Gastrocnemius medialis (tissue), 4 donors: ENCODE results near the gene NBEA. TPM values are rescaled to one million over a fixed set of nuclear protein-coding genes. Genes with fewer than 3 reads are reported as not detected.

ENCODE experiments used
- ATAC-seq, 2 donors: fragments of 150-250 bp; one replicate each; pipeline ENCODE4 v1.9.1; 2016
- DNase-seq, 2 donors: peaks; one replicate each; pipeline ENCODE4 v3.0.0-alpha.2; 2019
- H3K27ac ChIP-seq, 4 donors: fragments of 200-600 bp; sonication (generic); 1 replicate in 1 of 4; 2 replicates in 3 of 4; pipeline ENCODE4 v1.5.1; 2016 to 2018; ENCODE audit warnings: mild to moderate bottlenecking in 2 of 4, moderate library complexity in 1 of 4
- H3K27me3 ChIP-seq, 3 donors: fragments of 200-600 bp; sonication (generic) in 2 of 3; 1 replicate in 1 of 3; 2 replicates in 2 of 3; pipeline versions ENCODE4 v1.5.1 to v1.6.0; 2016 to 2019; ENCODE audit warnings: mild to moderate bottlenecking in 1 of 3, moderate library complexity in 1 of 3
- H3K36me3 ChIP-seq, 2 donors: fragments of 200-600 bp; sonication (generic) in 1 of 2; one replicate each; pipeline ENCODE4 v1.5.1; 2017 to 2018
- H3K4me1 ChIP-seq, 2 donors: fragments of 200-600 bp; sonication (generic) in 1 of 2; one replicate each; pipeline ENCODE4 v1.5.1; 2016 to 2017; ENCODE audit warnings: mild to moderate bottlenecking in 2 of 2
- H3K4me3 ChIP-seq, 4 donors: fragments of 200-600 bp; sonication (generic) in 3 of 4; 1 replicate in 1 of 4; 2 replicates in 3 of 4; pipeline ENCODE4 v1.5.1; 2016 to 2019; ENCODE audit warnings: mild to moderate bottlenecking in 2 of 4
- H3K9me3 ChIP-seq, 3 donors: fragments of 200-600 bp; sonication (generic) in 2 of 3; 1 replicate in 1 of 3; 2 replicates in 2 of 3; pipeline ENCODE4 v1.5.1; 2016 to 2019
- CTCF ChIP-seq, 5 experiments: fragments of 450-650 bp in 3 of 5; fragments of 200-600 bp in 2 of 5; sonication (generic) in 2 of 5; IDR thresholded peaks in 4 of 5; conservative IDR thresholded peaks in 1 of 5; 1 replicate in 4 of 5; 2 replicates in 1 of 5; pipeline ENCODE4 v1.5.1; 2016 to 2019; ENCODE audit warnings: antibody characterized with exemption in 5 of 5, mild to moderate bottlenecking in 3 of 5, moderate library complexity in 3 of 5
- POLR2A ChIP-seq, 2 donors: fragments of 450-650 bp; IDR thresholded peaks; one replicate each; pipeline ENCODE4 v1.6.1; 2017; ENCODE audit warnings: antibody characterized with exemption in 2 of 2, mild to moderate bottlenecking in 2 of 2, moderate library complexity in 2 of 2
- in situ Hi-C, 4 donors: fragments of 200-750 bp; cut with MboI; loops; one replicate each; pipeline versions ENCODE4 v1.15.0 to v1.8.0; 2017; ENCODE audit warnings: low sequenced_read_pairs in 4 of 4
- intact Hi-C: fragments of 100-400 bp; cut with DNase I; formaldehyde crosslinking; loops from one replicate; pipeline ENCODE4 v1.15.1; 2023; ENCODE audit warnings: low total_unique reads
- total RNA-seq, 4 donors: library from RNA; depleted of rRNA; stranded (reverse); fragments of >200 nt; gene quantifications; one replicate each; pipeline versions ENCODE4 v1.1.0 to v1.2.3, GENCODE V29; 2016

NBEA gene
- total RNA-seq, 4 donors from 2014 or later: 4.1 to 5.1 (median 4.7) TPM

DNA sequence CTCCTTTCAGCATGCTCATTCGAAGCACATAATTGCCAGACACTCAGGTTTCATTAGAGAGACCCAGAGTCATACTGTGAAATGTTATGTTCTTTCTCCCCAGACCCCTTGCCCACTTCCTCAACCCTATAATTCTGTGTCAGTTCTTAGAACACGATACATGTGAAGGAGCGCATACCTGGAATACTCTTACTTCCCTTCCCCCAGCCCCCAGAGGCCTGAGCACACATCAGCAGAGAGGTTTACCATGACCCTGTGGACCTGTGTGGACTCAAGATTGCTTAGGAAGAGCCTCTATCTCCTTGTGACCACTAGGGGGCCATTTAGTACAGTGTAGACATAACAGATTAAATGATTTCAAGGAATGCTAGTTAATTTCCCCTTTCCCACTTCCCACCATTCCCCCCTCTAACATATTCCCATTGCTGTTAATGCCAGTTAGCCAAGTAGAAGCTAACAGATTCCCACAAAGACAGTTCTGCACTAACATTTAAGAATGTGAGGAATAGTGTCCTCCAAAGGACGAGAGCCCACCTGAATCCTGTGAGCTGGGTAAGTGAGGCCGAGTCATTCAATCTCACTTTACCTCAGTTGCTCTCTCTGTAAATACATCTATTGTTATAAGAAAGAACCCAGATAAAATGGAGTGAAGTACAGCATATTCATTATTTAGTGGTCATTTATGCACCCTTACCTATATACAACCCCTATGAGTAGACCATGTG, 688.6 kb downstream of the NBEA start:
- Histone ChIP-seq H3K27ac (no peak overlapping the region), H3K4me3 (no peak overlapping the region), H3K27me3 (no peaks in the 10 kb centered on the region), H3K36me3 (no peaks in the 10 kb centered on the region), H3K9me3 (no peaks in the 10 kb centered on the region), H3K4me1 (no peaks in the 10 kb centered on the region)
- DNase-seq: no peak
- in situ Hi-C loops (loop anchor here in 1 of 4 donors (25.0 kb wide), 1 partner anchor 332 kb away; no protein-coding TSS in a partner anchor), intact Hi-C loops (loop anchor here (1.0 to 2.0 kb wide), 3 partner anchors 91 to 323 kb away; no protein-coding TSS in a partner anchor)
- ATAC-seq: peak in 1 of 2 donors; percentile 60
- TF ChIP-seq CTCF (IDR thresholded peaks at IDR 0.05 in 4 of 5, conservative IDR thresholded peaks at IDR 0.05 in 1 of 5) (peak in 4 of 5 experiments; percentile 46 to 59 (median 55)), POLR2A (IDR thresholded peaks at IDR 0.05) (no peak)

DNA sequence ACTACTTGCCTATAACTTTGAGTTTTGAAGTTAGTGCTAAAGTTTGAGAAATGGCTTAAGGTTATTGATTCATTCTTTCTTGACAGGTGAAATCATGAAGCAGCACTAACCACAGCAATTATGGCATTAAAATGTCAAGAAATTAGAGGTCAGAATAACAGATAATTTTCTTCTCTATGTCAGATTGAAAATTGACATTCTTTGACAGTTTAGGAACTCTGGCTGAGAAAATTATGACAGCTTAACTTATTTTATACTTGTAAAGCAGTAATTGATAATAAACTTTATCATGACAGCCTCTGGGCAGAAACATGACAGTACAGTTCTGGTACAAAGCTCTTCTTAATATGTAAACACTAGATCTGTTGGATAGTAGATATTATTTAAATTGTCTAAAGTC, 689.6 kb downstream of the NBEA start:
- no peaks in the 10 kb centered on the region for H3K36me3 ChIP-seq
- TF ChIP-seq CTCF (IDR thresholded peaks at IDR 0.05 in 4 of 5, conservative IDR thresholded peaks at IDR 0.05 in 1 of 5) (no peak), POLR2A (IDR thresholded peaks at IDR 0.05) (no peak)
- H3K27ac ChIP-seq: no peak overlapping the region
- in situ Hi-C loops (loop anchor here in 1 of 4 donors (25.0 kb wide), 1 partner anchor 331 kb away; no protein-coding TSS in a partner anchor), intact Hi-C loops (loop anchor here (1.0 to 2.0 kb wide), 2 partner anchors 90 to 159 kb away; no protein-coding TSS in a partner anchor)
- ATAC-seq (no peak), DNase-seq (no peak)
- no peak overlapping the region for H3K4me3 ChIP-seq
- H3K27me3 ChIP-seq: no peaks in the 10 kb centered on the region
- H3K9me3 ChIP-seq: no peaks in the 10 kb centered on the region
- no peaks in the 10 kb centered on the region for H3K4me1 ChIP-seq

GRCh38 chr13:35643625-35644024, 701.6 kb downstream of the NBEA start:
- no peak for ATAC-seq
- DNase-seq: no peak
- in situ Hi-C loops: loop anchor here in 1 of 4 donors (25.0 kb wide), 1 partner anchor 319 kb away; no protein-coding TSS in a partner anchor
- no peak overlapping the region for H3K4me3 ChIP-seq
- H3K4me1 ChIP-seq: no peaks in the 10 kb centered on the region
- H3K9me3 ChIP-seq: no peaks in the 10 kb centered on the region
- H3K27ac ChIP-seq: no peak overlapping the region
- intact Hi-C loops: no loop called here
- no peaks in the 10 kb centered on the region for H3K36me3 ChIP-seq
- TF ChIP-seq POLR2A (IDR thresholded peaks at IDR 0.05) (no peak), CTCF (IDR thresholded peaks at IDR 0.05 in 4 of 5, conservative IDR thresholded peaks at IDR 0.05 in 1 of 5) (no peak)
- no peaks in the 10 kb centered on the region for H3K27me3 ChIP-seq

DNA sequence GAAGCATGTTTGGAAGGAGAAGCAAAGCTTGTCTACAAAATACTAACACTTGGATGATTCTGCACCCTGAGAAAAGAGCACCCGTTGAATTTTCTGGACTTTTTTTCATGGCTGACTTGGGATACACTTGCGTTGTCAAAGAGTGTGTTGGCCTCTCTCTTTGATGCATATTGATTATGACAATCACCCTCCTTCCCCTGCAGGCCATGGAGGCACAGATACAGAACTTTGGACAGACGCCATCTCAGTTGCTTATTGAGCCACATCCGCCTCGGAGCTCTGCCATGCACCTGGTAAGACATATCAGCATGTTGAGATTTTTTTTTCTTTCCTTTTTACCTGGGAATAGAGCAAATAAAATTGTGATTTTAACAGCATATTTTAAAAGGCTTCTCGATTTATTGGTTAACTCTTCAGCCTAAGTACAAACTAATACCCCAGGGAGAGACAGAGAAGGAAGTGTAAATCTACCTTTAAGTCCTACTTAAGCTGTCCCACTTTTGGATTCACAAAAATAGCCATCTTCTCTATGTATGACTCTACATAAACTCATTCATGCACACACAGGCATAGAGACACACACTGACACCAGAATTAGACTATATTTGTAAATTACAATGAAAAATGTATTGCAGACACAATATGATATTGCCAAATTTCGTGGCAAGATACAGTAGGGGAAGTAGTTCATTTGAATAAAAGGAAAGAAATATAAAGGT, 704.1 kb downstream of the NBEA start:
- in situ Hi-C loops (loop anchor here in 1 of 4 donors (25.0 kb wide), 1 partner anchor 316 kb away; no protein-coding TSS in a partner anchor), intact Hi-C loops (no loop called here)
- TF ChIP-seq POLR2A (IDR thresholded peaks at IDR 0.05) (no peak), CTCF (IDR thresholded peaks at IDR 0.05 in 4 of 5, conservative IDR thresholded peaks at IDR 0.05 in 1 of 5) (no peak)
- Histone ChIP-seq H3K27me3 (no peaks in the 10 kb centered on the region), H3K4me3 (no peak overlapping the region), H3K36me3 (peaks cover 0 to 11% of the 10 kb centered on the region in 2 donors), H3K27ac (no peak overlapping the region), H3K4me1 (no peaks in the 10 kb centered on the region), H3K9me3 (no peaks in the 10 kb centered on the region)
- no peak for ATAC-seq
- no peak for DNase-seq
